Measurements from ENCODE around the gene CHAD.

The CHAD gene

GRCh38 chr17:50464736-50465135 is 3.9 kb downstream of the CHAD start:
- no peak for DNase-seq (ENCODE audit: low read depth)
- no peak overlapping the region for H3K4me3 ChIP-seq (ENCODE audit: low read depth, low read length)
- no peak for TF ChIP-seq CTCF (IDR thresholded peaks at IDR 0.05; ENCODE audit: insufficient read depth, low read depth, low read length, missing control alignments)

GRCh38 chr17:50464121-50464520 is 4.6 kb downstream of the CHAD start:
- no peak for DNase-seq (ENCODE audit: low read depth)
- no peak overlapping the region for H3K4me3 ChIP-seq (ENCODE audit: low read depth, low read length)
- no peak for TF ChIP-seq CTCF (IDR thresholded peaks at IDR 0.05; ENCODE audit: insufficient read depth, low read depth, low read length, missing control alignments)

- no peak for DNase-seq (ENCODE audit: low read depth)
- no peak overlapping the region for H3K4me3 ChIP-seq (ENCODE audit: low read depth, low read length)
- TF ChIP-seq CTCF (IDR thresholded peaks at IDR 0.05; ENCODE audit: insufficient read depth, low read depth, low read length, missing control alignments): no peak
Measured at GRCh38 chr17:50462446-50462845, 6.2 kb downstream of the CHAD start.

GRCh38 chr17:50461550-50462132 is 7.0 kb downstream of the CHAD start:
- no peak for TF ChIP-seq CTCF (IDR thresholded peaks at IDR 0.05; ENCODE audit: insufficient read depth, low read depth, low read length, missing control alignments)
- DNase-seq (ENCODE audit: low read depth): no peak
- H3K4me3 ChIP-seq (ENCODE audit: low read depth, low read length): no peak overlapping the region

GRCh38 chr17:50460831-50461526 is 7.7 kb downstream of the CHAD start:
- DNase-seq (ENCODE audit: low read depth): no peak
- no peak for TF ChIP-seq CTCF (IDR thresholded peaks at IDR 0.05; ENCODE audit: insufficient read depth, low read depth, low read length, missing control alignments)
- no peak overlapping the region for H3K4me3 ChIP-seq (ENCODE audit: low read depth, low read length)

- no peak for DNase-seq (ENCODE audit: low read depth)
- no peak for TF ChIP-seq CTCF (IDR thresholded peaks at IDR 0.05; ENCODE audit: insufficient read depth, low read depth, low read length, missing control alignments)
- no peak overlapping the region for H3K4me3 ChIP-seq (ENCODE audit: low read depth, low read length)
Measured at GRCh38 chr17:50459756-50460155, 8.9 kb downstream of the CHAD start.
